Kidney (tissue), 14 donors: ENCODE data around the gene CCSER2. TPM values are rescaled to one million over a fixed set of nuclear protein-coding genes. Genes with fewer than 3 reads are reported as not detected.

Experiments
- DNase-seq, 5 donors: peaks; one replicate each; pipeline ENCODE4 v3.0.0-alpha.2; 2013 to 2020
- FAIRE-seq: peaks from 2 replicates; lab custom pipeline; 2012; peaks lifted over from hg19 to GRCh38; lab: Jason Lieb, UNC
- H3K27ac ChIP-seq, 2 donors: one replicate each; pipeline ENCODE4 v1.7.0; 2013; ENCODE audit warnings: low read depth in 2 of 2, low read length in 2 of 2, inconsistent platforms in 1 of 2
- H3K27me3 ChIP-seq: one replicate; pipeline ENCODE4 v1.7.1; 2013; ENCODE audit warnings: low read length, inconsistent platforms; ENCODE audit not compliant: control insufficient read depth, insufficient read depth
- H3K36me3 ChIP-seq, 3 donors: one replicate each; pipeline versions ENCODE4 v1.7.0 to v1.7.1; 2013; ENCODE audit warnings: low read length in 3 of 3, control low read depth in 1 of 3, inconsistent platforms in 1 of 3; ENCODE audit not compliant: insufficient read depth in 3 of 3, control insufficient read depth in 2 of 3
- H3K4me1 ChIP-seq, 3 donors: one replicate each; pipeline versions ENCODE4 v1.7.0 to v1.7.1; 2013; ENCODE audit warnings: low read length in 3 of 3, inconsistent platforms in 1 of 3, low read depth in 1 of 3; ENCODE audit not compliant: control insufficient read depth in 2 of 3, insufficient read depth in 2 of 3
- H3K4me3 ChIP-seq, 3 donors: one replicate each; pipeline versions ENCODE4 v1.7.0 to v1.8.1; 2013; ENCODE audit warnings: low read length in 3 of 3, control low read depth in 1 of 3, inconsistent platforms in 1 of 3
- H3K9ac ChIP-seq, 3 donors: one replicate each; pipeline versions ENCODE4 v1.7.0 to v1.7.1; 2013; ENCODE audit warnings: low read length in 3 of 3, control low read depth in 1 of 3, inconsistent platforms in 1 of 3
- H3K9me3 ChIP-seq, 3 donors: one replicate each; pipeline versions ENCODE4 v1.7.0 to v1.7.1; 2013; ENCODE audit warnings: low read length in 3 of 3, control low read depth in 1 of 3, inconsistent platforms in 1 of 3; ENCODE audit not compliant: control insufficient read depth in 2 of 3, insufficient read depth in 1 of 3
- intact Hi-C: fragments of 100-400 bp; cut with DNase I; formaldehyde crosslinking; loops from one replicate; pipeline ENCODE4 v1.11.1; 2022
- polyA plus RNA-seq: library from polyadenylated mRNA; stranded (reverse); fragments of 350-450 nt; fragmentation: Illumina TruSeq; extraction: RNeasy Lipid Tissue Mini Kit (QIAGEN cat#74804); gene quantifications from one replicate; pipeline ENCODE4 v1.2.3, GENCODE V29; 2014; ENCODE audit warnings: low read depth, low replicate concordance; ENCODE audit not compliant: insufficient read depth
- total RNA-seq: library from RNA; stranded (reverse); fragmentation: NEBNext Ultra II Directional; extraction: Animal tissue kit (Norgen Biotek cat#: 25700); gene quantifications from one replicate; pipeline ENCODE4 v1.2.1, GENCODE V29; 2021
- TF ChIP-seq, protein P1 (sequence below): IDR thresholded peaks from 3 replicates; pipeline ENCODE4 v1.5.1; 2012; ENCODE audit warnings: mild to moderate bottlenecking, moderate library complexity, borderline replicate concordance; ENCODE audit not compliant: insufficient read depth; ENCODE audit errors: extremely low read depth
- donor health status: control.
- donor health status: control.
- donor health status: control.
- donor health status: control.
- donor health status: control.
- donor health status: DM: yes; HTN: yes; CAD: no.
- donor health status: Normal renal cell carcinoma (clear cell type).

The CCSER2 gene
- total and polyA plus RNA-seq, 2 donors from 2014 or later = 12.6 to 46.4 TPM

DNA sequence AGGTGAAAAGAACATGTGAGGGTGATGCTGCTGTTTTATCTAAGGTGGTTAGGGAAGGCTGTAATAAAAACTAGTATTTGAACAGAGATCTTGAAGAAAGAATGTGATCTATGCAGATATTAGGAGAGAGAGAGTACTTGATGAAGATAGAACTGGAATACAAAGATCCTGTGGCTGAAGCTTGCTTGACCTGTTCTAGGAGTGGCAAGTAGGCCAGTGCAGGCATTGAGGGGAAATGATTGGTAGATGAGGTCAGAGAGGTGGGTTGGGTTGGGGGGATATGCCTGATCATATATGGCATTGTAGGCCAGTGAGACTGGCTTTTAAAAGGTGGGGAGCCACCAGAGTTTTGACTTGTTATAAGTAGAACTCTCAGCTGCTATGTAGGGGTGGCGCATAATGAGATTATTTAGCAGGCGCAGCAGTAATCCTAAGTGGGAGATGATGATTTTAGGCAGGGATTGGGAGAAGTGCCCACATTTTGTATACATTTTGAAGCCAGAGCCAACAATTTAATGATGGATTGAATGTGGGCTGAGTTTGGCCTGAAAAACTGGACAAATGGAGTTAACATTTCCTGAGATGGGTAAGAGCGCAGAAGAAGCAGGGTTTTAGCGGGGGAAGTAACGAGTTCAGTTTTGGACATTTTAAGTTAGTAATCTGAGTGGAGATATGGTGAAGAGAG lies 8.2 kb downstream of the CCSER2 start:
- DNase-seq (no peak), FAIRE-seq (no peak)
- no peaks in the 10 kb centered on the region for H3K9me3 ChIP-seq
- no peak overlapping the region for H3K27ac ChIP-seq
- peaks cover 0 to 3% (median 0%) of the 10 kb centered on the region in 3 donors for H3K4me1 ChIP-seq
- no peaks in the 10 kb centered on the region for H3K27me3 ChIP-seq
- no peak overlapping the region for H3K4me3 ChIP-seq
- intact Hi-C loops = no loop called here
- no peak overlapping the region for H3K9ac ChIP-seq
- TF ChIP-seq, protein P1, sequence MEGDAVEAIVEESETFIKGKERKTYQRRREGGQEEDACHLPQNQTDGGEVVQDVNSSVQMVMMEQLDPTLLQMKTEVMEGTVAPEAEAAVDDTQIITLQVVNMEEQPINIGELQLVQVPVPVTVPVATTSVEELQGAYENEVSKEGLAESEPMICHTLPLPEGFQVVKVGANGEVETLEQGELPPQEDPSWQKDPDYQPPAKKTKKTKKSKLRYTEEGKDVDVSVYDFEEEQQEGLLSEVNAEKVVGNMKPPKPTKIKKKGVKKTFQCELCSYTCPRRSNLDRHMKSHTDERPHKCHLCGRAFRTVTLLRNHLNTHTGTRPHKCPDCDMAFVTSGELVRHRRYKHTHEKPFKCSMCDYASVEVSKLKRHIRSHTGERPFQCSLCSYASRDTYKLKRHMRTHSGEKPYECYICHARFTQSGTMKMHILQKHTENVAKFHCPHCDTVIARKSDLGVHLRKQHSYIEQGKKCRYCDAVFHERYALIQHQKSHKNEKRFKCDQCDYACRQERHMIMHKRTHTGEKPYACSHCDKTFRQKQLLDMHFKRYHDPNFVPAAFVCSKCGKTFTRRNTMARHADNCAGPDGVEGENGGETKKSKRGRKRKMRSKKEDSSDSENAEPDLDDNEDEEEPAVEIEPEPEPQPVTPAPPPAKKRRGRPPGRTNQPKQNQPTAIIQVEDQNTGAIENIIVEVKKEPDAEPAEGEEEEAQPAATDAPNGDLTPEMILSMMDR = no peak
- H3K36me3 ChIP-seq = no peaks in the 10 kb centered on the region

DNA sequence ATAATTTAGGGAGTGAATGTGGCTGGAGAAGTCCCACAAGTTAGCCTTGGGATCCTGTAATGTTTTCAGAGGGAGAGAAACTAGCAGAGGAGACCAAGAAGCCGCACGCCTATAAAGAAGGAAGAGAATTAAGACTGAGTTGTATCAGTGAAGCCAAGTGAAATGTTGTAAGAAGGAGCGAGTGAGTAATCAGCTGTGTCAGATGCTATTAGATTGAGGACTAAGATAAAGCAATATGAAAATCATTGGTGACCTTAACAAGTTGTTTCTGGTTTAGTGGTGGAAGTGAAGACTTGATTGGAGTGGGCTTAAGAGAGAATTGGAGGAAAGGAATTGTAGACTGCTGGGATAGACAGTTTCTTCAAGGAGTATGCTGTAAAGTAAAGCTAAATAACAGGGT lies 8.8 kb downstream of the CCSER2 start:
- FAIRE-seq = no peak

DNA sequence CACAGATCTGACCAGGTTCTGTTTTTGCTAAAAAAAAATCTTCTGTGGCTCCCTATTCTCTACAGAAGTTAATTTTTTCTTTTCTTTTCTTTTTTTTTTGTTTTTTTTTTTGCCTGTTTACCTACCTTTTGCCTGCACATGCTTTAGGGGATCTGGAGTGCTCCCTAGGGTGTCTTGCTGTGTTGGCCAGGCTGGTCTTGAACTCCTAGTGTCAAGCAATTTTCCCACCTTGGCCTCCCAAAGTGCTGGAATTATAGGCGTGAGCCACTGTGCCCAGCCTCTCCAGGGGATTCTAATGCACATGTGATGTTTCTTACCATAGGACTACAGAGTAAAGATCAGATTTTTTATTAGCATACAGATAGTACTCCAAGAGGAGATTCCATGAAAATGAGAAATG lies 10.6 kb downstream of the CCSER2 start:
- Histone ChIP-seq H3K36me3 (no peaks in the 10 kb centered on the region), H3K27ac (no peak overlapping the region), H3K9me3 (no peaks in the 10 kb centered on the region), H3K27me3 (no peaks in the 10 kb centered on the region), H3K4me3 (no peak overlapping the region), H3K9ac (no peak overlapping the region), H3K4me1 (no peaks in the 10 kb centered on the region)
- TF ChIP-seq, protein P1 = no peak
- no peak for DNase-seq
- FAIRE-seq = no peak
- intact Hi-C loops = no loop called here

More for the DNA sequence above, 8.8 kb downstream of the CCSER2 start:
- no peak overlapping the region for H3K4me3 ChIP-seq
- H3K27ac ChIP-seq = no peak overlapping the region
- no peaks in the 10 kb centered on the region for H3K4me1 ChIP-seq
- H3K9me3 ChIP-seq = no peaks in the 10 kb centered on the region
- DNase-seq = no peak
- no peaks in the 10 kb centered on the region for H3K27me3 ChIP-seq
- intact Hi-C loops = no loop called here
- no peaks in the 10 kb centered on the region for H3K36me3 ChIP-seq
- TF ChIP-seq, protein P1 = no peak
- no peak overlapping the region for H3K9ac ChIP-seq
